ENCODE data around the gene CCDC154.

DNA sequence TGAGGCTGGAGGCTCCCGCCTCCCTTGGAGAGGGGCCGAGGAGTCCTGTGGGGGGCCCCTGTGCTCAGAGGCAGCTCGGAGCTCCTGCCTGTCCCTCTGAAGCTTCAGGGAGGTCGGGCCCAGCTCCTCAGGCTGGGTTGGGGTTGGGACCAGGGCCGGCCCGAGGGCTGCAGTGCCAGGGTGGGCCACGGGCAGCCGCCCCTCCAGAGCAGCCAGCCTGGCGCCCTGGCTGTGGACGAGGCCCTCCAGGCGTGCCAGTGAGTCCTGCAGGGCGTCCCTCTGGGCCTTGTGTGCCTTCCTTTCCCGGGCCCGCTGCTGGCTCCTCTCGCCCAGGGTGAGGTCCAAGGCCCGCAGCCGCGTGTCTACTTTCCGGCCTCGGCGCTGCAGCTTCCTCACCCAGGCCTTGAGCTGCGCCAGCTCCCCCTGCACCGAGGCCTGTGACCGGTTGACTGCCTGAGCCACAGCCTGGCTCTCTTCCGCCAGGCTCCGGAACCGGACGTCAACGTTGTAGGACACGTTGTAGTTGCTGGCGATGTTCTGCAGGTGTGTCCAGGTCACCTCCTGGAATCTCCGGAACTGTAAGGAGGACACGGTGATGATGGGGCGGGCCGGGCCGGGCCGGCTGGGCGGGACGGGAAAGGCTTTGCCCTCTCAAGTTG, 43.2 kb upstream of the CCDC154 start:
- TF ChIP-seq, protein P1, sequence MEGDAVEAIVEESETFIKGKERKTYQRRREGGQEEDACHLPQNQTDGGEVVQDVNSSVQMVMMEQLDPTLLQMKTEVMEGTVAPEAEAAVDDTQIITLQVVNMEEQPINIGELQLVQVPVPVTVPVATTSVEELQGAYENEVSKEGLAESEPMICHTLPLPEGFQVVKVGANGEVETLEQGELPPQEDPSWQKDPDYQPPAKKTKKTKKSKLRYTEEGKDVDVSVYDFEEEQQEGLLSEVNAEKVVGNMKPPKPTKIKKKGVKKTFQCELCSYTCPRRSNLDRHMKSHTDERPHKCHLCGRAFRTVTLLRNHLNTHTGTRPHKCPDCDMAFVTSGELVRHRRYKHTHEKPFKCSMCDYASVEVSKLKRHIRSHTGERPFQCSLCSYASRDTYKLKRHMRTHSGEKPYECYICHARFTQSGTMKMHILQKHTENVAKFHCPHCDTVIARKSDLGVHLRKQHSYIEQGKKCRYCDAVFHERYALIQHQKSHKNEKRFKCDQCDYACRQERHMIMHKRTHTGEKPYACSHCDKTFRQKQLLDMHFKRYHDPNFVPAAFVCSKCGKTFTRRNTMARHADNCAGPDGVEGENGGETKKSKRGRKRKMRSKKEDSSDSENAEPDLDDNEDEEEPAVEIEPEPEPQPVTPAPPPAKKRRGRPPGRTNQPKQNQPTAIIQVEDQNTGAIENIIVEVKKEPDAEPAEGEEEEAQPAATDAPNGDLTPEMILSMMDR (IDR thresholded peaks at IDR 0.05) = no peak
- no peak for TF ChIP-seq POLR2AphosphoS5 (IDR thresholded peaks at IDR 0.05)
